Lung (tissue), 12 donors: ENCODE results near the gene ZNF563. TPM values are rescaled to one million over a fixed set of nuclear protein-coding genes. Genes with fewer than 3 reads are reported as not detected.
"Not testable (repeated sequence)": the region's sequence is repeated elsewhere in the genome, so short reads cannot be mapped to it uniquely, and the experiment has no call there.

Experiments
- ATAC-seq: fragments of 200-7000 bp; cut with Tn5 transposase; one replicate; pipeline ENCODE4 v1.9.1; 2020; ENCODE audit warnings: moderate number of reproducible peaks; ENCODE audit not compliant: insufficient read depth, low FRiP score
- DNase-seq, 3 donors: peaks; one replicate each; pipeline ENCODE4 v3.0.0-alpha.2; 2013 to 2017
- H3K27ac ChIP-seq, 2 donors: one replicate each; pipeline ENCODE4 v1.5.1; 2013; ENCODE audit warnings: mild to moderate bottlenecking in 2 of 2, moderate library complexity in 2 of 2, control low read depth in 1 of 2, inconsistent platforms in 1 of 2, low read depth in 1 of 2, low read length in 1 of 2
- H3K27me3 ChIP-seq, 3 donors: one replicate each; pipeline ENCODE4 v1.5.1; 2013; ENCODE audit warnings: low read length in 2 of 3; ENCODE audit not compliant: control insufficient read depth in 3 of 3, insufficient read depth in 3 of 3
- H3K36me3 ChIP-seq, 4 donors: one replicate each; pipeline ENCODE4 v1.5.1; 2013; ENCODE audit warnings: low read length in 4 of 4, mild to moderate bottlenecking in 1 of 4, moderate library complexity in 1 of 4; ENCODE audit not compliant: control insufficient read depth in 4 of 4, insufficient read depth in 4 of 4
- H3K4me1 ChIP-seq, 5 donors: one replicate each; pipeline ENCODE4 v1.5.1; 2013; ENCODE audit warnings: low read length in 5 of 5, mild to moderate bottlenecking in 2 of 5, moderate library complexity in 1 of 5; ENCODE audit not compliant: control insufficient read depth in 5 of 5, insufficient read depth in 5 of 5
- H3K4me3 ChIP-seq: one replicate; pipeline ENCODE4 v1.5.1; 2013; ENCODE audit warnings: mild to moderate bottlenecking, control low read depth, moderate library complexity
- H3K9ac ChIP-seq, 2 donors: one replicate each; pipeline ENCODE4 v1.5.1; 2013; ENCODE audit warnings: low read length in 2 of 2, control low read depth in 1 of 2; ENCODE audit not compliant: insufficient read depth in 1 of 2
- H3K9me3 ChIP-seq, 4 donors: one replicate each; pipeline ENCODE4 v1.5.1; 2013; ENCODE audit warnings: low read length in 3 of 4, mild to moderate bottlenecking in 1 of 4, moderate library complexity in 1 of 4; ENCODE audit not compliant: control insufficient read depth in 4 of 4, insufficient read depth in 3 of 4
- CTCF ChIP-seq: IDR thresholded peaks from 2 replicates; pipeline ENCODE4 v1.5.1; 2012; ENCODE audit warnings: mild to moderate bottlenecking; ENCODE audit errors: control extremely low read depth, extremely low read depth
- WGBS, 2 donors: extraction: QIAGEN DNeasy Blood & Tissue Kit; methylation state at CpG; one replicate each; pipeline ENCODE4 v1.1.7; 2013; 5-methylcytosine and 5-hydroxymethylcytosine counted together
- polyA plus RNA-seq, 2 donors: library from polyadenylated mRNA; stranded (reverse); fragments of 200-250 nt; gene quantifications; one replicate each; pipeline ENCODE4 v1.2.1, GENCODE V29; 2013
- total RNA-seq, 2 donors: library from RNA; depleted of rRNA in 1 of 2; stranded (reverse); fragments of >200 nt in 1 of 2; gene quantifications; one replicate each; pipeline ENCODE4 v1.2.1, GENCODE V29; 2014 to 2021
- donor health status: control.
- donor health status: control.
- donor health status: Bipolar disorder and iron deficiency.
- donor health status: healthy.
- donor health status: DM: yes; HTN: yes; CAD: no.

The ZNF563 gene
- total and polyA plus RNA-seq, 4 donors: 1.6 to 4.9 (median 2.5) TPM

DNA sequence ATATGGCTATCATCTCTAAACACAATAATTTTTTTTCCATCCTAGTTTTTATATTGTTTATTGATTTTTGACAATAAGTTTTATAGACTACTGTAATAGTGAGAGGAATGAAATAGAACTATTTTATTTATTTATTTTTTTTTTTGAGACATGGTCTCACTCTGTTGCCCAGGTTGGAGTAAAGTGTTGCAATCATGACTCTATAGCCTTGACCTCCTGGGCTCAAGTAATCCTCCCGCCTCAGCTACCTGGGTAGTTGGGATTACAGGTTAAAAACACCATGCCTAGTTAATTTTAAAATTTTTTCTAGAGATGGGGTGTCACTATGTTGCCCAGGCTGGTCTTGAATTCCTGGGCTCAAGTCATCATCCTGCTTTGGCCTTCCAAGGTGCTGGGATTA lies 40.6 kb upstream of the ZNF563 start:
- Histone ChIP-seq H3K27ac (no peak overlapping the region), H3K4me3 (no peak overlapping the region), H3K36me3 (no peaks in the 10 kb centered on the region), H3K9me3 (peaks cover 0 to 7% (median under 1%) of the 10 kb centered on the region in 4 donors), H3K9ac (no peak overlapping the region), H3K27me3 (no peaks in the 10 kb centered on the region), H3K4me1 (no peaks in the 10 kb centered on the region)
- ATAC-seq: no peak
- WGBS, 2 donors: 89 to 93% methylated on average over 1 of the region's 1 CpG
- no peak for DNase-seq
- no peak for TF ChIP-seq CTCF

- H3K27me3 ChIP-seq: no peaks in the 10 kb centered on the region
- peak; percentile 99 for ATAC-seq
- peak within 1 kb of the TSS; percentile 87 to 92 for H3K27ac ChIP-seq
- peaks cover 0 to 5% (median 3%) of the 10 kb centered on the region in 5 donors for H3K4me1 ChIP-seq
- 0 to 1% methylated on average over 51 of the region's 51 CpGs for WGBS, 2 donors
- H3K9me3 ChIP-seq: peaks cover 0 to 2% (median 0%) of the 10 kb centered on the region in 4 donors
- H3K36me3 ChIP-seq: peaks cover 0 to 3% (median 0%) of the 10 kb centered on the region in 4 donors
- TF ChIP-seq CTCF: peak; percentile 21
- H3K9ac ChIP-seq: peak within 1 kb of the TSS; percentile 71 to 84
- peak within 1 kb of the TSS; percentile 70 for H3K4me3 ChIP-seq
- DNase-seq: peak; percentile 98 to 99 (median 99)
Measured at GRCh38 chr19:12365236-12366162, 32.1 kb upstream of the ZNF563 start, which contains the start of gene ZNF442. TSS of gene ZNF442 (minus strand) at chr19:12365683. CDS start at chr19:12363631, 2,052 bp downstream.

GRCh38 chr19:12364391-12365235 lies 31.2 kb upstream of the ZNF563 start:
- Histone ChIP-seq H3K4me1 (peaks cover 0 to 5% (median 3%) of the 10 kb centered on the region in 5 donors), H3K4me3 (peak overlapping the region; percentile 70), H3K27ac (peak overlapping the region; percentile 87 to 92), H3K27me3 (no peaks in the 10 kb centered on the region), H3K9me3 (peaks cover 0 to 2% (median 0%) of the 10 kb centered on the region in 4 donors), H3K9ac (peak overlapping the region; percentile 71 to 84), H3K36me3 (peaks cover 0 to 3% (median 0%) of the 10 kb centered on the region in 4 donors)
- no peak for ATAC-seq
- TF ChIP-seq CTCF: no peak
- DNase-seq: peak; percentile 14 to 71 (median 55)
- WGBS, 2 donors: 5 to 8% methylated on average over 28 of the region's 28 CpGs

- H3K9ac ChIP-seq, H3K27ac ChIP-seq, H3K4me1 ChIP-seq, H3K36me3 ChIP-seq, ATAC-seq, H3K9me3 ChIP-seq, H3K27me3 ChIP-seq, H3K4me3 ChIP-seq, DNase-seq: not testable (repeated sequence)
- 93 to 97% methylated on average over 22 to 30 of the region's 30 CpGs for WGBS, 2 donors
Measured at GRCh38 chr19:12362236-12362635, 28.8 kb upstream of the ZNF563 start.
